Right atrium auricular region (tissue), 2 donors: ENCODE measurements around the gene IGSF9B. TPM values are rescaled to one million over a fixed set of nuclear protein-coding genes. Genes with fewer than 3 reads are reported as not detected.

ENCODE experiments used
- DNase-seq: peaks from one replicate; pipeline ENCODE4 v3.0.0-alpha.2; 2019; ENCODE audit warnings: low spot score
- H3K27ac ChIP-seq, 2 donors: fragments of 200-600 bp; sonication (generic); 1 replicate in 1 of 2; 2 replicates in 1 of 2; pipeline ENCODE4 v1.5.1; 2016 to 2019
- H3K27me3 ChIP-seq, 2 donors: fragments of 200-600 bp; sonication (generic); one replicate each; pipeline versions ENCODE4 v1.5.1 to v1.6.0; 2017 to 2019
- H3K36me3 ChIP-seq: fragments of 200-600 bp; sonication (generic); one replicate; pipeline ENCODE4 v1.5.1; 2016
- H3K4me1 ChIP-seq, 2 donors: fragments of 200-600 bp; sonication (generic); one replicate each; pipeline versions ENCODE4 v1.5.1 to v1.6.0; 2017 to 2019
- H3K4me3 ChIP-seq, 2 donors: fragments of 200-600 bp; sonication (generic); 1 replicate in 1 of 2; 2 replicates in 1 of 2; pipeline ENCODE4 v1.5.1; 2017 to 2019; ENCODE audit warnings: mild to moderate bottlenecking in 1 of 2, moderate library complexity in 1 of 2
- H3K9me3 ChIP-seq, 2 donors: fragments of 200-600 bp; sonication (generic); one replicate each; pipeline ENCODE4 v1.5.1; 2019
- total RNA-seq, 2 donors: library from RNA; depleted of rRNA; stranded (reverse); fragments of >200 nt; gene quantifications; one replicate each; pipeline ENCODE4 v1.1.0, GENCODE V29; 2016
- TF ChIP-seq, protein P1 (sequence below), 2 donors: fragments of 200-600 bp; sonication (generic); IDR thresholded peaks; one replicate each; pipeline ENCODE4 v1.5.1; 2019; ENCODE audit warnings: antibody characterized with exemption in 2 of 2

IGSF9B gene
- total RNA-seq, 2 donors from 2014 or later = 17.2 to 32.1 TPM

- no peak for DNase-seq
- H3K27me3 ChIP-seq = no peaks in the 10 kb centered on the region
- TF ChIP-seq, protein P1, sequence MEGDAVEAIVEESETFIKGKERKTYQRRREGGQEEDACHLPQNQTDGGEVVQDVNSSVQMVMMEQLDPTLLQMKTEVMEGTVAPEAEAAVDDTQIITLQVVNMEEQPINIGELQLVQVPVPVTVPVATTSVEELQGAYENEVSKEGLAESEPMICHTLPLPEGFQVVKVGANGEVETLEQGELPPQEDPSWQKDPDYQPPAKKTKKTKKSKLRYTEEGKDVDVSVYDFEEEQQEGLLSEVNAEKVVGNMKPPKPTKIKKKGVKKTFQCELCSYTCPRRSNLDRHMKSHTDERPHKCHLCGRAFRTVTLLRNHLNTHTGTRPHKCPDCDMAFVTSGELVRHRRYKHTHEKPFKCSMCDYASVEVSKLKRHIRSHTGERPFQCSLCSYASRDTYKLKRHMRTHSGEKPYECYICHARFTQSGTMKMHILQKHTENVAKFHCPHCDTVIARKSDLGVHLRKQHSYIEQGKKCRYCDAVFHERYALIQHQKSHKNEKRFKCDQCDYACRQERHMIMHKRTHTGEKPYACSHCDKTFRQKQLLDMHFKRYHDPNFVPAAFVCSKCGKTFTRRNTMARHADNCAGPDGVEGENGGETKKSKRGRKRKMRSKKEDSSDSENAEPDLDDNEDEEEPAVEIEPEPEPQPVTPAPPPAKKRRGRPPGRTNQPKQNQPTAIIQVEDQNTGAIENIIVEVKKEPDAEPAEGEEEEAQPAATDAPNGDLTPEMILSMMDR (IDR thresholded peaks at IDR 0.05) = no peak
- H3K4me3 ChIP-seq = no peak overlapping the region
- H3K9me3 ChIP-seq = no peaks in the 10 kb centered on the region
- peaks cover 0 to 55% of the 10 kb centered on the region in 2 donors for H3K4me1 ChIP-seq
- H3K36me3 ChIP-seq = peaks cover 18% of the 10 kb centered on the region
- H3K27ac ChIP-seq = peak overlapping the region; percentile 85 to 91
These were observed 12.6 kb downstream of the IGSF9B start for GRCh38 chr11:133943950-133944698.

- no peaks in the 10 kb centered on the region for H3K9me3 ChIP-seq
- H3K27ac ChIP-seq = no peak overlapping the region
- no peak for DNase-seq
- H3K4me3 ChIP-seq = no peak overlapping the region
- H3K27me3 ChIP-seq = no peaks in the 10 kb centered on the region
- TF ChIP-seq, protein P1 (IDR thresholded peaks at IDR 0.05) = no peak
- H3K36me3 ChIP-seq = peaks cover 21% of the 10 kb centered on the region
- H3K4me1 ChIP-seq = peaks cover 0 to 39% of the 10 kb centered on the region in 2 donors
These were observed 14.2 kb downstream of the IGSF9B start for GRCh38 chr11:133942577-133942976.

- peaks cover 31% of the 10 kb centered on the region for H3K36me3 ChIP-seq
- TF ChIP-seq, protein P1 (IDR thresholded peaks at IDR 0.05) = no peak
- H3K4me3 ChIP-seq = no peak overlapping the region
- no peak overlapping the region for H3K27ac ChIP-seq
- H3K27me3 ChIP-seq = no peaks in the 10 kb centered on the region
- H3K4me1 ChIP-seq = peaks cover 0 to 29% of the 10 kb centered on the region in 2 donors
- no peak for DNase-seq
- no peaks in the 10 kb centered on the region for H3K9me3 ChIP-seq
These were observed 15.2 kb downstream of the IGSF9B start for GRCh38 chr11:133941546-133941945.

GRCh38 chr11:133940034-133940433 is 16.7 kb downstream of the IGSF9B start:
- Histone ChIP-seq H3K36me3 (peaks cover 46% of the 10 kb centered on the region), H3K9me3 (no peaks in the 10 kb centered on the region), H3K4me3 (no peak overlapping the region), H3K27ac (no peak overlapping the region), H3K4me1 (peaks cover 0 to 24% of the 10 kb centered on the region in 2 donors), H3K27me3 (no peaks in the 10 kb centered on the region)
- TF ChIP-seq, protein P1 (IDR thresholded peaks at IDR 0.05) = no peak
- no peak for DNase-seq

- H3K36me3 ChIP-seq = peaks cover 46% of the 10 kb centered on the region
- no peaks in the 10 kb centered on the region for H3K27me3 ChIP-seq
- no peak overlapping the region for H3K27ac ChIP-seq
- TF ChIP-seq, protein P1 (IDR thresholded peaks at IDR 0.05) = no peak
- no peak overlapping the region for H3K4me3 ChIP-seq
- peaks cover 0 to 24% of the 10 kb centered on the region in 2 donors for H3K4me1 ChIP-seq
- no peaks in the 10 kb centered on the region for H3K9me3 ChIP-seq
- DNase-seq = no peak
These were observed 17.2 kb downstream of the IGSF9B start for GRCh38 chr11:133939558-133939957.
